Epithelial cell of proximal tubule (primary cell): Measurements from ENCODE around the gene RGS3. TPM values are rescaled to one million over a fixed set of nuclear protein-coding genes. Genes with fewer than 3 reads are reported as not detected.

Source experiments
- DNase-seq: peaks from one replicate; pipeline ENCODE4 v3.0.0-alpha.2; 2011; ENCODE audit warnings: low read depth
- H3K4me3 ChIP-seq: 2 replicates; pipeline ENCODE4 v1.5.1; 2011; ENCODE audit warnings: low read depth, mild to moderate bottlenecking, low read length
- total RNA-seq: library from RNA; depleted of rRNA; stranded (reverse); fragments of >200 nt; gene quantifications from 2 replicates; pipeline ENCODE4 v1.2.3, GENCODE V29; 2015
- TF ChIP-seq, protein P1 (sequence below): conservative IDR thresholded peaks from 2 replicates; pipeline ENCODE4 v1.5.1; 2012; ENCODE audit warnings: low read depth, mild to moderate bottlenecking, low read length

RGS3 gene
- total RNA-seq, 1 donor from 2014 or later = 79.2 TPM

DNA sequence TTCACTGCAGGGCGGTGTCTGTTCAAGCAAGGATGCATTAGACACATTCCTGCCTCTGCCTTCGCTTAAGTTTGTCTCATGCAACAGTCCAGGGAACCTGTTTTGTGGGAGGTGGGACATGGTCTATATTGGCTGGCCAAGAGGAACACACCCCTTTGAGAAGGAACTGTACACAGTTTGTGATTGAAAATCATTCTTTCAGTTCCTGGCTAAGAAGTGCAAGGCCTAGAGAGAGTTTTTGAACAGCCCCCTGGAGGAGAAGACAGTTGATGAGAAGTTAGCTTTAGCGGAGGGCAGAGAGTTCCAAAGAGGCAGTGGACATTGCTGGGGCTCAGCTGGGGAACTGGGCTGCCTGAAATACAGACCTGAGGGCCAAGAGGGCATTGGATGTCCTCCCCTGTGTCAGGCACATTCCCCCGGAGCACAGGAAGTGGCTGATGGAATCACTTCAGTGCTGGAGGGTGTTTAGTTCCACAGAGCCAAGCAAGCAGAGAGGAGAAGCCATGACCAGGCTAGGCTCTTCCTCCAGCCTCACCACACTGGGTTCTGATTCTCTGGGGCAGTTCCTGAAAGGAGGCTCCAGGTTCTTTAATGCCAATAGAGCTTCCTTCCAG lies 66.6 kb downstream of the RGS3 start:
- DNase-seq = no peak
- H3K4me3 ChIP-seq = no peak overlapping the region

DNA sequence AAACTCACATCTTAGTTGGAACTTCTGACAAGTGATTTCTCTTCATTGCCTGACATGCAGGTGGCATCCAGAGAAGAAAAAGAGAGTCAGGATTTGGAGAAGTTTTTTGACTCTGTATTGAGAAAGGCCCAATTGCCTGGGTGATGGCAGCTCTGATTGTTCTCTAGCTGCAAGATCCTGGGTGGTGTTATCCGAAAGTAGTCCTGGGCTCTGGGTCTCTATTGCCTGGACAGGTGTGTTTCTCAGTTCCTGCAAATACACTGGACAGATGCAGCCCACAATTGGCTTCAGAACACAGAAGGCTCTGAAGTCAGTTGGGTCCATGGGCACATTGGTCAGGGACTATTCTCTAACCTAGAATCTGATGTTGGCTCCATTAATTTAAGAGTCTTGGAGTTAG lies 67.4 kb downstream of the RGS3 start:
- TF ChIP-seq, protein P1, sequence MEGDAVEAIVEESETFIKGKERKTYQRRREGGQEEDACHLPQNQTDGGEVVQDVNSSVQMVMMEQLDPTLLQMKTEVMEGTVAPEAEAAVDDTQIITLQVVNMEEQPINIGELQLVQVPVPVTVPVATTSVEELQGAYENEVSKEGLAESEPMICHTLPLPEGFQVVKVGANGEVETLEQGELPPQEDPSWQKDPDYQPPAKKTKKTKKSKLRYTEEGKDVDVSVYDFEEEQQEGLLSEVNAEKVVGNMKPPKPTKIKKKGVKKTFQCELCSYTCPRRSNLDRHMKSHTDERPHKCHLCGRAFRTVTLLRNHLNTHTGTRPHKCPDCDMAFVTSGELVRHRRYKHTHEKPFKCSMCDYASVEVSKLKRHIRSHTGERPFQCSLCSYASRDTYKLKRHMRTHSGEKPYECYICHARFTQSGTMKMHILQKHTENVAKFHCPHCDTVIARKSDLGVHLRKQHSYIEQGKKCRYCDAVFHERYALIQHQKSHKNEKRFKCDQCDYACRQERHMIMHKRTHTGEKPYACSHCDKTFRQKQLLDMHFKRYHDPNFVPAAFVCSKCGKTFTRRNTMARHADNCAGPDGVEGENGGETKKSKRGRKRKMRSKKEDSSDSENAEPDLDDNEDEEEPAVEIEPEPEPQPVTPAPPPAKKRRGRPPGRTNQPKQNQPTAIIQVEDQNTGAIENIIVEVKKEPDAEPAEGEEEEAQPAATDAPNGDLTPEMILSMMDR = no peak
- no peak overlapping the region for H3K4me3 ChIP-seq
- DNase-seq = no peak

More for the DNA sequence above, 66.6 kb downstream of the RGS3 start:
- TF ChIP-seq, protein P1 = no peak

DNA sequence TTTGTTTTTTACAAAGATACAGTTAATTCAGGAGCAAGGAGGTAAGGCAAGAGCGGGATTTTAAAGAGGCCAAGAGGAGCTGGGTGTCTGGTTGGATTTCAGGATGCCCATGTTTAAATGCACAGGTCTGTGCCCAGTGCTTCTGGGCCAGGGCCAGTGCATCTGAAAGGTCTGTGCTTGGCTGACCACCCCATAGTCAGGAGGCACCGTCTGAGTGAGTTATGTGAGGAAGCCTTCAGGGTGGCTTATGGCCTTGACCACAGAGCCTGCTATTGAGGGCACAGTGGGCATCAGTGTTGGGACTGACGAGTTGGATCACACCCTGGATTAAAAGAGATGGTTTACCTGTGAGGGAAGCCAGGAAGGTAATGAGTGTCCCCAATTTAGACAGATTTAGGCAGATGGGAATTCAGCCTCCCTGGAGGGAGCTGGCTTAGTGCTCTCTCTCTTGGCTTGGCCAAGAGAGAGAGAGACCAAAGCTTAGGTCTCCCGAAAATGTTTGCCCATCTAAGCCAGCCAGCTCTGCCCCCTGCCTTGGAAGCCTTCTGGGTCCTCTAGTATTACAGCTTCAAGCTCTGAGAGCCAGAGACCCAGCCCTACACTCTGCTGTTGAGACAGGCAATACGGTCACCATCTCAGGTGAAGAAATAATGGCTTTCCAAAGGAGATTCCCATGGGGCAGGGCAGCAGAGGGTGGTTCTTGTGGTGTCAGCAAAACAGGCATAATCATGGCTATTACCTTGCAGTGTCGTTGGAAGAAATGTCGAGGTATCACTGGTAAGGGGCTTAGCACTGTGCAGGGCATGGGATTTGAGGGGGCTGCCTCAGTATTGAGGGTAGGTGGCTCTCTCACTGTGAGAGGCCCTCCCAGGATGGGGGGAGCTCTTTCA lies 68.6 kb downstream of the RGS3 start:
- H3K4me3 ChIP-seq = no peak overlapping the region
- DNase-seq = no peak
- TF ChIP-seq, protein P1 = no peak

DNA sequence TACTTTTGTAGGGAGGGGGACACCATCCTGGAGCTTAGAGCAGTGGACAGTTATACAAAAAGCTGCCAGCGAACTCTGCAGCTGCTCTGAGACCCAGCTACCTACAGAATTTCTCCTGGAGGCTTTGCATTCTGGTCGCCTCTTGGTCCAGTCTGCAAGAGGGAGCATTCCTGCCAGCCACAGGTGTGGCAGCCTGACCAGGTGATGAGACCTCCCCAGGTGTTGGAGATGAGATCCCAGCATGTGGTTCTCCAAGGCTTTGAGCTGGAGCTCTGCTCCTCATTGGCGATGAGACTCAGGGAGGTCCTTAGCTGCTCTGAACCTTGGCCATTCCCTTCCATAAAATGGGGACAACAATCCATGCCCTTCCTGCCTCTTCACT lies 69.3 kb downstream of the RGS3 start:
- H3K4me3 ChIP-seq = no peak overlapping the region
- no peak for DNase-seq
- TF ChIP-seq, protein P1 = no peak

DNA sequence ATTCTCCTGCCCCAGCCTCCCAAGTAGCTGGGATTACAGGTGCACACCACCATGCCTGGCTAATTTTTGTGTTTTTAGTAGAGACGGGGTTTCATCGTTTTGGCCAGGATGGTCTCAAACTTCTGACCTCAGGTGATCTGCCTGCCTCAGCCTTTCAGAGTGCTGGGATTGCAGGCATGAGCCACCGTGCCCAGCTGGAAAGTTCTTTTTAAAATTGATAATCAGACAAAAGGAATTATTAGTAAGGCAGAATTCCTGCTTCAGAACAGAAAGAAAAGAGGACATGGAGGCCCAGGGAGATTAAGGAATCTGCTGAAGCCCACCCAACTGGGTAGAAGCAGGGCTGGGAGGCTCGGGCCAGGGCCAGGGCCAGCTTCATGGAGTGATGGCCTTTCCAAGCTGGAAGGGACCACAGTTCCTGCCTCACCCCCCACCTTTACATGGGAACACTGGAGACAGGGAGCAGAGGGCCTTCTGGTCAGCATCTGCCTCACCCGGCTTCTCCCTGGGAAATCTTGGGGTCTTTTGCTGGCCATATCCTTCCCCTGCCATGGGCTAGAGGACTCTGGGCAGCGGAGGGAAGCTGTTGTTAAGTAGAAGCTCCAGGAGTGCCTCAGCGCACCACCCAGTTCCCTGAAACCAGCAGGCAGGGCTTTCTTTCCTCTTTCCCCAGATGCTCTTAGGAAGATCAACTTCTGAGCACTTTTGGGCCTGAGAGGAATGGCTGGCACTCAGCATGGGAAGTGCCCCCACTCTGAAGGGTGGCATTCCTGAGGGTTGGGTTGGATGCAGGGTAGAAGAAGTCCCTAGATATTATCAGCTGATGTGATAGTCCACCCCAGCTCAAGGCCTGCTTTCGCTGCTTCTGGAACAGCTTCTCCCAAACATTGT lies 70.1 kb downstream of the RGS3 start:
- no peak for DNase-seq
- TF ChIP-seq, protein P1 = no peak
- H3K4me3 ChIP-seq = no peak overlapping the region

DNA sequence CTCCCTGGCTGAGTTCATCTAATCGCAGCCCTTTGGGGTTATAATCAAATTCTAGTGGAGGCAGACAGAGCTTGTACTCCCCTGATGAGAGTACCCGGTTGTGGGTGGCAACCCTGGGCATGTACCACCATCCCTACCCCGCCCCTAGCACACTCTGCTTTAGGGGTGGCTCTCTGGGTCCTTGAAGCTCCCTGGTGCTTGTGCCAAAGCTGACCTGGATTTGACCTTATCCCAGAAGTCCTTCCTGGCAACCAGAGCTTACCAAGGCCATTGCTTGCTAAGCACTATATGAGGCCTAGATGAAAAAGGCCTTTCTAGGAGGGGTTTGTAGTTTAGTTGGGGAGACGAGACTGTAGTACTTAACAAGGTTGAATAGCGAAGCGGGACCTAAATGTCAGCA lies 72.2 kb downstream of the RGS3 start:
- H3K4me3 ChIP-seq = no peak overlapping the region
- no peak for DNase-seq
- TF ChIP-seq, protein P1 = no peak
